ENCODE data around the gene TAS2R30.
"Not testable (repeated sequence)": the region's sequence is repeated elsewhere in the genome, so short reads cannot be mapped to it uniquely, and the experiment has no call there.

The TAS2R30 gene

DNA sequence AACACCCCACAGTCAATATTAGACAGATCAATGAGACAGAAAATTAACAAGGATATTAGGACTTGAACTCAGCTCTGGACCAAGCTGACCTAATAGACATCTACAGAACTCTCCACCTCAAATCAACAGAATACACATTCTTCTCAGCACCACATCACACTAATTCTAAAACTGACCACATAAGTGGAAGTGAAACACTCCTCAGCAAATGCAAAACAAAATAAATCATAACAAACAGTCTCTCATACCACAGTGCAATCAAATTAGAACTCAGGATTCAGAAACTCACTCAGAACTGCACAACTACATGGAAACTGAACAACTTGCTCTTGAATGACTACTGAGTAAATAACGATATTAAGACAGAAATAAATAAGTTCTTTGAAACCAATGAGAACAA, 23.2 kb downstream of the TAS2R30 start:
- not testable (repeated sequence) for DNase-seq

DNA sequence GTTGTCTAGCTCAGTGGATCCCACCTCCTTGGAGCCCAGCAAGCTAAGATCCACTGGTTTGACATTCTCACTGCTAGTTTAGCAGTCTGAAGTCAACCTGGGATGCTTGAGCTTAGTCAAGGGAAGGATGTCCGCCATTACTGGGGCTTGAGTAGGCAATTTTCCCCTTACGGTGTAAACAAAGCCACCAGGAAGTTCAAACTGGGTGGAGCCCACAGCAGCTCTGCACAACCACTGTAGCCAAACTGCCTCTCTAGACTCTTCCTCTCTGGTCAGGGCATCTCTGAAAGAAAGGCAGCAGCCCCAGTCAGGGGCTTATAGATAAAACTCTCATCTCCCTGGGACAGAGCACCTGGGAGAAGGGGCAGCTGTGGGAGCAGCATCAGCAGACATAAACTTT, 25.6 kb downstream of the TAS2R30 start:
- DNase-seq = no peak

DNA sequence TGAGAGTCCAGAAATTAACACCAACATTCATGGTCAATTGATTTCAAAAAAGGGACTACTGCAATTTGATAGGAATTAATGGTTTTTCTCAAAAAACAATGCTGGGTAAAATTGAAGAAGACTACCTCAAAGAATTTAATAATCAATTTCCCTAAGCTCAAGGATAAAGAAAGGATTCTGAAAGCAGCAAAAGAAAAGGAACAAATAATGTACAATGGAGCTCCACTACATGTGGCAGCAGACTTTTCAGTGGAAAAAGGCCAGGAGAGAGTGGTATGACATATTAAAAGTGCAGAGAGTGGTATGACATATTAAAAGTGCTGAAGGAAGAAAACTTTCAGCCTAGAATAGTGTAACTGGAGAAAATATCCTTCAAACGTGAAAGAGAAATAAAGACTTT, 26.7 kb downstream of the TAS2R30 start:
- no peak for DNase-seq

DNA sequence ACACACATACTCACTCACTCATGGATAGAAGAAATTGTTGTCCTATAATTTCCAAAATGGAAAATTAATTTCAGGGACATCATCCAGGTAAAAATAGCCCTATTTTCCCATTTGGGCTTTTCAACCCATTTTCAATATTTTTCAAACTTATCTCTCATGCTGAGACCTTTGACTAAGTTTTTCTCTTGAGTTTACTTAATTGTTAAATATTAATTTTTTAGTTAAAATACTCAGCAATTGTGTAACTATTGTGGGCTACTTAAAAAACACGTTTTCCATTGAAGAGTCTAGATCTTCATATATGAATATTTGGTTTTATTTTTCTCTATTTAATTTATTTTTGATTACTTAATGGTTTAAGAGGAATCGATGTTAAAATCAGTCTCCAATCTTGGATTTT, 28.2 kb downstream of the TAS2R30 start:
- no peak for DNase-seq

DNA sequence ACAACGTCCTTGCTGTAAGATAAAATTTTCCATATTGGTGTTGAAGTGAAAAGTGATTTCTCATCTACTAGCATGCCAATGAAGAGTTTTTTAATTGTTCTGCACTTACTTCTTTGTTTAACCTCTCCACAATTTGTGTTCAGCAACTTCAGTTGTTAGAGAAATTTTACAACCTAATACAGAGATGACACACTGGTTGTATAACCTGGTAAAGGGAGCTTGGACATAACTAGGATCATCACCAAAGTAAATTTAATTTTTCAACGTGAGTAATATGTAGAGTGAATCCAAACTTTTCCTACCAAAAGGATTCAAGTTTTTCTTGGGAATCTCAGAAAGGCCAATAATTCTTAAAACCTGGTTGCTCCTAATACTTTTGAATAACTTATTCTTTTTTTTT, 28.9 kb downstream of the TAS2R30 start:
- DNase-seq = no peak

DNA sequence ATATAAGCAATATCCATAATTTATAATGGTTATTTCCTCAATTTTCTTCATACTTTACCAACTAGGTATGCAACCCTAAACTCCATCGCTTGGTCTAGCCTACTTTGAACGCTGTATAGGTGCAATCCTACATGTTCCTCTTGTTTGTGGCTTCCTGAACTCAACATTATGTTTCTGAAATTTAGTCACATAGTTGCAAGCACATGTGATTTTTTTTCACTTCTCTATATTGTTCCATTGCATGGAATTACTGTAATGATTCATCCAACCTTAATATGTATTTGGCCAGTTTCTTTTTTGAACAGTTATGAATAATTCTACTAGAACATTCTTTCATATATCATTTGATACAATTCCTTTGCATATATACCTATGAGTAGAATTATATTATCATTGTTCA, 39.5 kb downstream of the TAS2R30 start:
- DNase-seq = not testable (repeated sequence)

DNA sequence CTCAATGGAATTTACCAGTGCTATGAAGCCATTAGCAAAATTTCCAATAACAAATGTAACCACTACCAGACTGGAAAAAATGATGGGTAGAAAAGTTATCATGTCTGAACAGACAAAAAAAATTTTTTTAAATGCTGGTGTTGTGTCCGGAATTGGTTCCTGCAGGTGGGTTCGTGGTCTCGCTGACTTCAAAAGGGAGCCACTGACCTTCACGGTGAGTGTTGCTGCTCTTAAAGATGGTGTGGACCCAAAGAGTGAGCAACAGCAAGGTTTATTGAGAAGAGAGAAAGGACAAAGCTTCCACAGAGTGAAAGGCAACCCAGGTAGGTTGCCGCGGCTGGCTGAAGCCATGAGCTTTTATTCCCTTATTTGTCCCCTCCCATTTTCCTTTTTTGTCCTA, 42.3 kb downstream of the TAS2R30 start, which contains the start of gene TAS2R43:
TSS of gene TAS2R43 (minus strand) at position 186 of the 400 bp plus-strand sequence. CDS start at position 102, 84 bp downstream.
- DNase-seq = no peak

DNA sequence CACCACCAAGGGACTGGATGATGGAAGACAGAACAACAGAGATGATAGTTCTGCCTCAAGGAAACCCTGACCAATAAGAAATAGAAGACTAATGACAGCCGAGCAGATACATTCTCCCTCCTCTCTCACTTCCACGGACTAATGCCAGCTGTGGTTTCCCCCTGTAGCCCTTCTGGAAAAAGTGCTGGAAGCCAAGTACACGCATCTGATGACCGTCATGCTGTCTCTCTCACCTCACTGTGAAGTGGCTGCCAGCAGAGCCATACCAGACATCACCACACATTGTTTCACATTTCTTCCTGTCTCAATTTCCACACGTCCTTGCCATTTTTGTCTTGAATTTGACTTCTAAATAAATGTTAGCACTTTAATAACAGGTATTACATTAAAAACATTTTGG, 45.2 kb downstream of the TAS2R30 start:
- DNase-seq = no peak

DNA sequence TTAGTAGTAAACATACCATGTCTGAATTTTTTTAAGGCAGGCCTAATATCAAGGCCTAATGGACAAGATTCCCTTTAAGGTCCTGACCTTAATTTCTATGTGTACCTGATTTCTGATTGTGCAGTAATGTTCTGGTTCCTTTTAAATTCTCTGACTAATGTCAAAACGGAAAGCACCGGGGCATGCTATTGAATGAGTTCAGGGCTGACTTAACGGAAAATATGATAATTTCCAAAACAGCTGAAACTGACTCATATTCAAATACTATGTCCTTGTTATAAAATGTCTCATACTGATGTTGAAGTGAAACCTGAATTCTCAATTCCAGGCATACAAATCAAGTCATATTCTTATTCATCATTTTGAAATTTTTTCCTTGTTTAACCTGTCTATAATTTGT, 49.0 kb downstream of the TAS2R30 start:
- no peak for DNase-seq

All from NCI-H1105 treated with DMSO at 0.1 percent for 48 hours (cell line).